ENCODE data around the gene MUC5AC. TPM values are rescaled to one million over a fixed set of nuclear protein-coding genes. Genes with fewer than 3 reads are reported as not detected.

MUC5AC gene
- total and polyA plus RNA-seq, 2 donors = not detected

DNA sequence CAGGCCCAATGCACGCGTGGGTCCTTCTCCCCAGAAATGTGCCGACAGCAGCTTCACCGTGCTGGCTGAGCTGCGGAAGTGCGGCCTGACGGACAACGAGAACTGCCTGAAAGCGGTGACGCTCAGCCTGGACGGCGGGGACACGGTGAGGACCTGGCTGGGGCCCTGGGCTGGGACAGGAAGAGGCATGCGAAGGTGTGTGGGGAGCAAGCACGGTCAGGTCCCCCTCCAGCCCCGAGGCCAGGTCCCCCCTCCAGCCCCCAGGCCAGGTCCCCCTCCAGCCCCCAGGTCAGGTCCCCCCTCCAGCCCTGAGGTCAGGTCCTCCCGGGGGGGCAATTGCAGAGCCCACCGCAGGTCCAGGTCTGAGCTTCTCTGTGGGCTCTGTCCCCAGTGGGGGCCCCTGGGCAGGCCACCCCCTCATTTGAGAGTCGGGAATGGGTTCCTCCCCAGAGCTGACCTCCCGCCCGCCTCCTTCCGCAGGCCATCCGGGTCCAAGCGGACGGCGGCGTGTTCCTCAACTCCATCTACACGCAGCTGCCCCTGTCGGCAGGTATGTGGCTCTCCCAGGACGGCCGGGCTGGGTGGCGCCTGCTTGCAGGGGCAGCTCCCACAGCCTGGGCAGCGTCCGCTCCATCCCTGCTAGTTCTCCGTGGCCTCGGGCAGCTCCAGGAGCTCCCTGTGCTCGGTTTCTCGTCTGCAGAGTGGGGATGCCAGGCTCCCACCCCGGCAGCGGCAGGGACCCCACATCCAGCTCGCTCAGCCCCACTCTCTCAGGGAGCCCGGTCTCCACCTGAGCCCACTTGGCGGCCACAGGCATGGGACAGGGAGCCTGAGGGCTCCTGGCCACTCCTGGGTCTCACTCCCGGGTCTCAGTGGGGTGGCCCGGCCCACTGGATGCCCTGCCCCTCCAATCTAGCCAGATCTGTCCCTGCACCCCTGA, 73.0 kb downstream of the MUC5AC start:
- 70% methylated on average over 45 of the region's 45 CpGs for WGBS
- no peak for DNase-seq (ENCODE audit: extremely low spot score)
- Histone ChIP-seq H3K4me1 (ENCODE audit: insufficient read depth) (no peaks in the 10 kb centered on the region), H3K27ac (ENCODE audit: low read depth) (no peak overlapping the region), H3K4me3 (ENCODE audit: low read depth, low read length) (no peak overlapping the region), H3K36me3 (ENCODE audit: insufficient read depth) (no peaks in the 10 kb centered on the region)

DNA sequence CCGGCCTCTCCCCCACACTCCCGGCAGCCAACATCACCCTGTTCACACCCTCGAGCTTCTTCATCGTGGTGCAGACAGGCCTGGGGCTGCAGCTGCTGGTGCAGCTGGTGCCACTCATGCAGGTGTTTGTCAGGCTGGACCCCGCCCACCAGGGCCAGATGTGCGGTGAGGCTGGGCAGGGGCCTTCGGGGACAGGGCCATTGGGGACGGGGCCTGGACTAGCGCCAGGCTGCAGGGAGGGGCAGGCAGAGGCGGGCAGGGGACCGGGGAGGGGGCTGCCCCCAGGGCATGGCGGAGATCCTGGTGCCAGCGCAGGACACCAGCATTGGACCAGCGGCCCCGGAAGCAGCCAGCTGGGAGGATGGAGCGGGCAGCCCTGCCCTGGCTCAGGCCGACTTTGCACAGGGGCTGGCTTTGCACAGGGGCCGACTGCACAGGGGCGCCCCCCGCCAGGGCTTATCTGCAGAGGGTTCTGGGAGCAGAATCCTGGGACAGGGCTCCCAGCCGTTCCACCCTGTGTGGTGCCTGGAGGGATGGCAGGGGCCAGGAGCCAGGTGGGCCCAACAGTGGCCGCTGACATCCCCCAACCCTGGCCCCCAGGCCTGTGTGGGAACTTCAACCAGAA, 73.8 kb downstream of the MUC5AC start:
- no peak overlapping the region for H3K27ac ChIP-seq (ENCODE audit: low read depth)
- DNase-seq (ENCODE audit: extremely low spot score) = no peak
- no peaks in the 10 kb centered on the region for H3K4me1 ChIP-seq (ENCODE audit: insufficient read depth)
- no peak overlapping the region for H3K4me3 ChIP-seq (ENCODE audit: low read depth, low read length)
- WGBS = 59% methylated on average over 22 of the region's 22 CpGs
- H3K36me3 ChIP-seq (ENCODE audit: insufficient read depth) = no peaks in the 10 kb centered on the region

DNA sequence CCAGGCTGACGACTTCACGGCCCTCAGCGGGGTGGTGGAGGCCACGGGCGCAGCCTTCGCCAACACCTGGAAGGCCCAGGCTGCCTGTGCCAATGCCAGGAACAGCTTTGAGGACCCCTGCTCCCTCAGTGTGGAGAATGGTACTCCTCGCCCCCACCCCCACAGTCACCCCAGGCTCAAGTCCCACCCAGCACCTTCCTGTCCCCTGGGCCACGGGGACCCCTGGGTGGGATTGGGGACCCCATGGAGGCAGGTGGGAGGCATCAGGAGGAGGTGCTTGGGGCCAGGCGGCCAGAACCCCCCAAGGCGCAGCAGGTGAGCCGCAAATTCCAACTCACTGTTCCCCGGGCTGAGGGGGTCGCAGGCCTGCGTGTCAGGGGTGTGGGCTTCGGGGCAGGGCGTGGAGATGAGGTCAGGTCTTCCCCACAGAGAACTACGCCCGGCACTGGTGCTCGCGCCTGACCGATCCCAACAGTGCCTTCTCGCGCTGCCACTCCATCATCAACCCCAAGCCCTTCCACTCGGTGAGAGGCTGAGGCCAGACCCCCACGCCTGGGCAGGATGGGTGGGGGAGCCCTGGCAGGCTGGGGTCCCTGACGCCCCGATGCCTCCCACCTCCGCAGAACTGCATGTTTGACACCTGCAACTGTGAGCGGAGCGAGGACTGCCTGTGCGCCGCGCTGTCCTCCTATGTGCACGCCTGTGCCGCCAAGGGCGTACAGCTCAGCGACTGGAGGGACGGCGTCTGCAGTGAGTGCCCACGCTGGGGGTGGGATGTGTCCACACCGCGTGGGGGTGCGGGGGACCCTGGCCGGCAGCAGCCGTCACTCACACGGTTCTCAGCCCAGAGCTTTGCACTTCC, 74.5 kb downstream of the MUC5AC start:
- 78% methylated on average over 46 of the region's 46 CpGs for WGBS
- Histone ChIP-seq H3K27ac (ENCODE audit: low read depth) (no peak overlapping the region), H3K4me3 (ENCODE audit: low read depth, low read length) (no peak overlapping the region), H3K36me3 (ENCODE audit: insufficient read depth) (no peaks in the 10 kb centered on the region), H3K4me1 (ENCODE audit: insufficient read depth) (no peaks in the 10 kb centered on the region)
- DNase-seq (ENCODE audit: extremely low spot score) = no peak

DNA sequence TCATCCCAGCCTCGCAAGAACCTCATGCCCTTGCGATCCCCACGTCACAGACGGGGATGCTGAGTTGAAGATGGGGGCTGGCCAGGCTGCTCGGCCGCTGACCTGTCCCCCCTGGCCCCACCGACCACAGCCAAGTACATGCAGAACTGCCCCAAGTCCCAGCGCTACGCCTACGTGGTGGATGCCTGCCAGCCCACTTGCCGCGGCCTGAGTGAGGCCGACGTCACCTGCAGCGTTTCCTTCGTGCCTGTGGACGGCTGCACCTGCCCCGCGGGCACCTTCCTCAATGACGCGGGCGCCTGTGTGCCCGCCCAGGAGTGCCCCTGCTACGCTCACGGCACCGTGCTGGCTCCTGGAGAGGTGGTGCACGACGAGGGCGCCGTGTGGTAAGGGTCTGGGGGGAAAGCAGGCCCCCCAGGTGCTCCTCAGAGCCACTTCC, 75.1 kb downstream of the MUC5AC start:
- 77% methylated on average over 30 of the region's 30 CpGs for WGBS
- H3K36me3 ChIP-seq (ENCODE audit: insufficient read depth) = no peaks in the 10 kb centered on the region
- H3K4me3 ChIP-seq (ENCODE audit: low read depth, low read length) = no peak overlapping the region
- H3K27ac ChIP-seq (ENCODE audit: low read depth) = no peak overlapping the region
- DNase-seq (ENCODE audit: extremely low spot score) = no peak
- no peaks in the 10 kb centered on the region for H3K4me1 ChIP-seq (ENCODE audit: insufficient read depth)

DNA sequence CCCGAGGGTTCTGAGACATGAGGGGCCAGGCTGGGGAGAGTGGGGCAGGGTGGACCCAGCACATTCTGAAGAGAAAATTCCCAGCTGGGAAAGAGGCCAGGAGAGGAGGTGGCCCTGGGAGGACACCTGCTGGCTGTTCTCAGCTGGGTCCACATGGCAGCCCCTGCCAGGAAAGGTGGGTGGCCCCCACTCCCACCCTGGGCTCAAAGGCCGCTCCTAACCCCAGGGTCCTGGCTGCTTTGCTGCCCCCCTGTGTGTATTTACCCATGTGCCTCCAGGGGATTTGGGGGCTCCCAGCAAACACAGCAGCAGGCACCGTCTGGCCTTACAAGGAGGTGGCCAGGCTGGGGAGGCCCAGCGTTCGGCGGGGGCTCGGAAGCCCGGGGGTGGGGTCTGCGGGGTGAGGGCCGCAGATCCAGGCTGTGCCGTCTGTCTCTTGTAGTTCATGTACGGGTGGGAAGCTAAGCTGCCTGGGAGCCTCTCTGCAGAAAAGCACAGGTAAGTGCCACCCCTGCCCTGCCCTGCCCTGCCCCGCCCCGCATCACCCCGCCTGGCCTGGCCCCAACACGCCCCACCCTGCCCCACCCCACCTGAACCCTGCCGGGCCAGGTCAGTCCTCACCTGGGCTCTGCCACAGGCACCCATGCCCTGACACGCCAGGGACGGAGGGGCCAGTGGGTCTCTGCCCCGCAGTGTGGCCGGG, 75.7 kb downstream of the MUC5AC start:
- Histone ChIP-seq H3K4me1 (ENCODE audit: insufficient read depth) (no peaks in the 10 kb centered on the region), H3K36me3 (ENCODE audit: insufficient read depth) (no peaks in the 10 kb centered on the region), H3K27ac (ENCODE audit: low read depth) (no peak overlapping the region), H3K4me3 (ENCODE audit: low read depth, low read length) (no peak overlapping the region)
- 66% methylated on average over 21 of the region's 21 CpGs for WGBS
- no peak for DNase-seq (ENCODE audit: extremely low spot score)

DNA sequence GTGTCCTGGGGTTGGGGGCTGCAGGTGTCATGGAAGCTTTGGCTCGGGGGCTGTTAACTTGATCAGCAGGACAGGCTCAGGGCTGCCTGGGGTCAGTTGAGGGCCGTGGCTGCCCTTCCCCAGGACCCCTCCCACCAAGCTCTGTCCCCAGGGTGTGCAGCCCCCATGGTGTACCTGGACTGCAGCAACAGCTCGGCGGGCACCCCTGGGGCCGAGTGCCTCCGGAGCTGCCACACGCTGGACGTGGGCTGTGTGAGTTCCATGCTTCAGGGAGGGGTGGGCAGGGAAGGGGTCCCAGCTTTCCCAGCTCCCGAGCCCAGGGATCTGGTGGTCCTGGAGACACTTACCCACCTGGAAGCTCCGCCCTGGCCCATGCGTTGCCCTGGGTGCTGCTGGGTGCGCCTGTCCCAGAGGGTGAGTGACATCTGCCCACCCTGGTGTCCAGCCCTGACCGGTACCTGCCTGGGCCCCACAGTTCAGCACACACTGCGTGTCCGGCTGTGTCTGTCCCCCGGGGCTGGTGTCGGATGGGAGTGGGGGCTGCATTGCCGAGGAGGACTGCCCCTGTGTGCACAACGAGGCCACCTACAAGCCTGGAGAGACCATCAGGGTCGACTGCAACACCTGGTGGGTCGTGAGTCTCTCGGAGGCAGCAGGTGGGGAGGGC, 76.4 kb downstream of the MUC5AC start:
- H3K27ac ChIP-seq (ENCODE audit: low read depth) = no peak overlapping the region
- no peak overlapping the region for H3K4me3 ChIP-seq (ENCODE audit: low read depth, low read length)
- DNase-seq (ENCODE audit: extremely low spot score) = no peak
- H3K4me1 ChIP-seq (ENCODE audit: insufficient read depth) = no peaks in the 10 kb centered on the region
- 73% methylated on average over 22 of the region's 22 CpGs for WGBS
- no peaks in the 10 kb centered on the region for H3K36me3 ChIP-seq (ENCODE audit: insufficient read depth)

DNA sequence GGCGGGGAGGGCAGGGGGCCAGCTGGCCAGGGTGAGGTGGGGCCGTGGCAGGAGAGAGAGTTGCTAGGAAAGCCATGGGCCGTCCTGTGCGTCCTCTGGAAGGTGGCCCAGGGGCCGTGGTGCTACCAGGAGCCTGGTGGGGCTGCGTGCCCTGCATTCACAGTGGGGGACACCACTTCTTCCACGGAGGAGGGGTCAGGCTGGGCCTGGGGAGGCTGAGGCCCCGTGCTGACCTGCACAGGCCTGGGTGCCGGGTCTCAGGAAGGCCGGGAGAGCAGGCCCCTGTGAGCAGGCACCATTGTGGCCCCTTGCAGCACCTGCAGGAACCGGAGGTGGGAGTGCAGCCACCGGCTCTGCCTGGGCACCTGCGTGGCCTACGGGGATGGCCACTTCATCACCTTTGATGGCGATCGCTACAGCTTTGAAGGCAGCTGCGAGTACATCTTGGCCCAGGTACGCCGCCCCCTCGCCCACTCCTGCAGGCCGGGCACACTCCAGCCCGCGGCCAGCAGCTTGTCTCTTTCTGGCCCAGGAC, 77.1 kb downstream of the MUC5AC start:
- Histone ChIP-seq H3K4me1 (ENCODE audit: insufficient read depth) (no peaks in the 10 kb centered on the region), H3K4me3 (ENCODE audit: low read depth, low read length) (no peak overlapping the region), H3K36me3 (ENCODE audit: insufficient read depth) (no peaks in the 10 kb centered on the region), H3K27ac (ENCODE audit: low read depth) (no peak overlapping the region)
- DNase-seq (ENCODE audit: extremely low spot score) = no peak
- 86% methylated on average over 23 of the region's 23 CpGs for WGBS

DNA sequence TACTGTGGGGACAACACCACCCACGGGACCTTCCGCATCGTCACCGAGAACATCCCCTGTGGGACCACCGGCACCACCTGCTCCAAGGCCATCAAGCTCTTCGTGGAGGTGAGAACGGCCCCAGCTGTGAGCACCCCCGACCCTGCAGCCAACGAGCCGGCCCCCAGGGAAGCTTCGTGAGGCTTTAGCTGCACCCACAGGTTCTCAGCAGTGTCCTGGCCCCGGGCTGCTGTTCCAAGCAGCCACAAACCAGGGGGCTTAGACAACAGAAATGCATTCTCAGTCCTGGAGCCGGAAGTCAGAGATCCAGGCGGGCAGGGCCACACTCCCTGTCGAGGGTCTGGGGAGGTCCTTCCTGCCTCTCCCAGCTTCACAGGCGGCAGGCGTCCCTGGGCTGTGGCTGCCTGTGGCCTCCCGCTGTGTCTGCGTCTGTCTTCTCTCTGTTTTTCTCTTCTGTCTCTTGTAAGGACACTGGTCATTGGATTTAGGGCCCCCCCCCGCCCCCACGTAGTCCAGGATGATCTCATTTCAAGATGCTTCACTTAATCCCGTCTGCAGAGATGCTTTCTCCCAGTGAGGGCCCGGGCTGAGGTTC, 77.7 kb downstream of the MUC5AC start:
- Histone ChIP-seq H3K4me3 (ENCODE audit: low read depth, low read length) (no peak overlapping the region), H3K4me1 (ENCODE audit: insufficient read depth) (no peaks in the 10 kb centered on the region), H3K36me3 (ENCODE audit: insufficient read depth) (no peaks in the 10 kb centered on the region), H3K27ac (ENCODE audit: low read depth) (no peak overlapping the region)
- no peak for DNase-seq (ENCODE audit: extremely low spot score)
- 67% methylated on average over 23 of the region's 23 CpGs for WGBS

DNA sequence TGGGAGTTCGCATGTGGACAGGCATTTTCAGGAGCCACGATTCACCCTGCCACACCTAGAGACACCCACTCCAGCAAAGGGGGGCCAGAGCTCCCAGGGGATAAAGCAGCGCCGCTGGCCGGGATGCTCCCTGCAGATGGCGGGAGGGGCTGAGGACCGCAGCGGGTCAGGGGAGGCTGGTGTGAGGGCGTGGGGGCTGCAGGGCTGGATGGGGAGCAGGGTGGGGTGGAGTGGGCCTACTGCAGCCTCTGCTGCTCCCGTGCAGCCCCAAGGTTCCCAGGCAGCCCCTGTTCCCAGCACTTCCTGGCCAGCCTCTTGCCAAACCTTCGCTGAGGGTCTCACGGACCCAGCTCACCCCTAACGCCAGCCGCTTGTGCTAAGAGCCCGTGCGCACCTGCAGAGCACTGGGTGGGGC, 78.2 kb downstream of the MUC5AC start:
- Histone ChIP-seq H3K4me3 (ENCODE audit: low read depth, low read length) (no peak overlapping the region), H3K27ac (ENCODE audit: low read depth) (no peak overlapping the region), H3K36me3 (ENCODE audit: insufficient read depth) (no peaks in the 10 kb centered on the region), H3K4me1 (ENCODE audit: insufficient read depth) (no peaks in the 10 kb centered on the region)
- 63% methylated on average over 16 of the region's 16 CpGs for WGBS
- no peak for DNase-seq (ENCODE audit: extremely low spot score)

DNA sequence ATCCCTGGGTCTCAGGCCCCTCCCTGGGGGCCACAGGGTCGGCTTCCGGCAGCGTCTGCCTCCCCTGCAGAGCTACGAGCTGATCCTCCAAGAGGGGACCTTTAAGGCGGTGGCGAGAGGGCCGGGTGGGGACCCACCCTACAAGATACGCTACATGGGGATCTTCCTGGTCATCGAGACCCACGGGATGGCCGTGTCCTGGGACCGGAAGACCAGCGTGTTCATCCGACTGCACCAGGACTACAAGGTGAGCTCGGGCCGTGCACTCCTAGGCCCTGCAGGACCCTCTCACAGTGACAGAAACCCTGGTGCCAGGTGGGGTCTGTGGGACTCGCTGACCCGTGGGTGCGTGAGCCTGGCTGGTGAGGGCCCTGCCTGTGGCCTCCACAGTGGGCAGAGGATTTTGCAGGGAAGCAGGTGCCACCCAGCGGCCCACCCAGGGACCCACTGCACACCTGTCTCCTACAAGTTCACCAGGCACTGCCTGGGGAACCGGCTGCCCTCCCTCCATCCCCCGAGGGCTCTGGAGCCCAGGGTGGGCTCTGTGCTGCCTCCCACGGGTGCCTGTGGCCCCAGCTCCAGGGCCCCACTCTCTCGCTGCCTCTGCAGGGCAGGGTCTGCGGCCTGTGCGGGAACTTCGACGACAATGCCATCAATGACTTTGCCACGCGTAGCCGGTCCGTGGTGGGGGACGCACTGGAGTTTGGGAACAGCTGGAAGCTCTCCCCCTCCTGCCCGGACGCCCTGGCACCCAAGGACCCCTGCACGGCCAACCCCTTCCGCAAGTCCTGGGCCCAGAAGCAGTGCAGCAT, 78.8 kb downstream of the MUC5AC start:
- DNase-seq (ENCODE audit: extremely low spot score) = no peak
- Histone ChIP-seq H3K4me1 (ENCODE audit: insufficient read depth) (no peaks in the 10 kb centered on the region), H3K27ac (ENCODE audit: low read depth) (no peak overlapping the region), H3K4me3 (ENCODE audit: low read depth, low read length) (no peak overlapping the region), H3K36me3 (ENCODE audit: insufficient read depth) (no peaks in the 10 kb centered on the region)
- WGBS = 88% methylated on average over 37 of the region's 37 CpGs

DNA sequence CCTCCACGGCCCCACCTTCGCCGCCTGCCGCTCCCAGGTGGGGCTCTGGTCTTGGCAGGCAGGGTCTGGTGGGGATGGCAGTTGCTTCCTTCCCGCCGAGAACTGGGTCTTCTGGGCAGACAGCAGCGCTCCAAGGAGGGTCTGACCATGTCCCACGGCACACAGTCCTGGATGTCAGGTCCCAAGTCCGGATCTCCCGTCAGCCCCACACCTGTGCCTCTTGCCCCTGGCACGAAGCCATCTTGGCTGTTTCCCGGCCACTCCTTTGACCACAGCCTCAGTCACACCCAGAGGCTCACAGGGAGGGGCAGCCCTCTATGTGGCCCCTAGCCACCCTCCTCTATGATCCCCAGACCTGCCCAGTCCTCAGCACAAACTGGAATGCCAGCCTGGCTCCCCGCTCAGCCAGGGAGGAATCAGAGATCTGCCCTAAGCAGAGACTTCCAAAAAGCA, 79.4 kb downstream of the MUC5AC start:
- Histone ChIP-seq H3K4me1 (ENCODE audit: insufficient read depth) (no peaks in the 10 kb centered on the region), H3K27ac (ENCODE audit: low read depth) (no peak overlapping the region), H3K4me3 (ENCODE audit: low read depth, low read length) (no peak overlapping the region), H3K36me3 (ENCODE audit: insufficient read depth) (no peaks in the 10 kb centered on the region)
- 80% methylated on average over 13 of the region's 13 CpGs for WGBS
- DNase-seq (ENCODE audit: extremely low spot score) = no peak

Data from urinary bladder (tissue), 4 donors.